PC-3 (cell line): Measurements from ENCODE around the gene SVBP. TPM values are rescaled to one million over a fixed set of nuclear protein-coding genes. Genes with fewer than 3 reads are reported as not detected.

Source experiments
- ATAC-seq: fragments of 200-7000 bp; cut with Tn5 transposase; 2 replicates; pipeline ENCODE4 v1.9.1; 2020; ENCODE audit warnings: mild to moderate bottlenecking, moderate library complexity
- BruUV-seq: library from RNA; stranded (reverse); fragments of 400-500 nt; replicated peaks from 2 replicates; lab custom pipeline; 2021; lab: Mats Ljungman, UMichigan
- CTCF ChIA-PET: fragments of 300-600 bp; sonication (Branson Sonifier 250); formaldehyde crosslinking; loops from one replicate; lab custom pipeline; 2022; ENCODE audit warnings: antibody characterized with exemption; lab: Charles Lee
- POLR2A ChIA-PET: fragments of 300-600 bp; sonication (Branson Sonifier 250); formaldehyde crosslinking; loops from one replicate; lab custom pipeline; 2022; ENCODE audit warnings: antibody characterized with exemption; ENCODE audit not compliant: unreplicated experiment; lab: Charles Lee
- DNase-seq: peaks from one replicate; pipeline ENCODE4 v3.0.0-alpha.2; 2015
- H2AFZ ChIP-seq: fragments of 300-600 bp; sonication (generic); 2 replicates; pipeline ENCODE4 v1.6.0; 2016; ENCODE audit warnings: antibody characterized with exemption, low read length
- H3F3A ChIP-seq: fragments of 300-600 bp; sonication (generic); one replicate; pipeline ENCODE4 v1.6.0; 2017; ENCODE audit warnings: antibody characterized with exemption, low read length, control low read depth, mild to moderate bottlenecking; ENCODE audit not compliant: unreplicated experiment
- H3K27ac ChIP-seq: fragments of 300-600 bp; sonication (generic); 2 replicates; pipeline ENCODE4 v1.5.1; 2016; ENCODE audit warnings: mild to moderate bottlenecking, low read length
- H3K27me3 ChIP-seq: fragments of 300-600 bp; sonication (generic); 2 replicates; pipeline ENCODE4 v1.6.1; 2016; ENCODE audit warnings: low read length, mixed read lengths
- H3K36me3 ChIP-seq: fragments of 300-600 bp; sonication (generic); 2 replicates; pipeline ENCODE4 v1.6.1; 2016; ENCODE audit warnings: low read depth, mixed run types, low read length, mixed read lengths
- H3K4me1 ChIP-seq: fragments of 300-600 bp; sonication (generic); 2 replicates; pipeline ENCODE4 v1.5.1; 2016; ENCODE audit warnings: low read length; ENCODE audit not compliant: insufficient read depth
- H3K4me2 ChIP-seq: fragments of 300-600 bp; sonication (generic); 2 replicates; pipeline ENCODE4 v1.6.0; 2016; ENCODE audit warnings: low read length
- H3K4me3 ChIP-seq: fragments of 300-600 bp; sonication (generic); 2 replicates; pipeline ENCODE4 v1.5.1; 2016; ENCODE audit warnings: mild to moderate bottlenecking, low read length, mixed read lengths
- H3K79me2 ChIP-seq: fragments of 300-600 bp; sonication (generic); 2 replicates; pipeline ENCODE4 v1.6.1; 2017; ENCODE audit warnings: low read length, mixed read lengths
- H3K9ac ChIP-seq: fragments of 300-600 bp; sonication (generic); 2 replicates; pipeline ENCODE4 v1.6.0; 2016; ENCODE audit warnings: mild to moderate bottlenecking, low read length
- H3K9me2 ChIP-seq: fragments of 300-600 bp; sonication (generic); replicated peaks from 2 replicates; pipeline ENCODE4 v1.6.1; 2016; ENCODE audit warnings: mixed run types, low read length, mixed read lengths
- H3K9me3 ChIP-seq: fragments of 300-600 bp; sonication (generic); 2 replicates; pipeline ENCODE4 v1.6.1; 2016; ENCODE audit warnings: low read length, mixed read lengths
- H4K20me1 ChIP-seq: fragments of 300-600 bp; sonication (generic); 2 replicates; pipeline ENCODE4 v1.6.1; 2016; ENCODE audit warnings: low read length, mixed read lengths
- CTCF ChIP-seq: fragments of 300-600 bp; sonication (generic); conservative IDR thresholded peaks from 2 replicates; pipeline ENCODE4 v1.5.1; 2017; ENCODE audit warnings: antibody characterized with exemption, low read depth, mild to moderate bottlenecking, low read length
- EZH2 ChIP-seq: fragments of 300-600 bp; sonication (generic); IDR thresholded peaks from one replicate; pipeline ENCODE4 v1.6.1; 2017; ENCODE audit warnings: antibody characterized with exemption, mild to moderate bottlenecking, low read length; ENCODE audit not compliant: unreplicated experiment
- EZH2phosphoT487 ChIP-seq: fragments of 300-600 bp; sonication (generic); IDR thresholded peaks from 2 replicates; pipeline ENCODE4 v1.6.1; 2018; ENCODE audit warnings: mild to moderate bottlenecking, antibody characterized with exemption, low read length, borderline replicate concordance
- intact Hi-C: fragments of 100-400 bp; cut with micrococcal nuclease; formaldehyde crosslinking; loops from 2 replicates; pipeline ENCODE4 v1.9.0; 2023
- total RNA-seq: library from RNA; depleted of rRNA; stranded (reverse); fragments of >200 nt; gene quantifications from 2 replicates; pipeline ENCODE4 v1.2.3, GENCODE V29; 2014

SVBP gene
- total RNA-seq, 1 experiment from 2014 or later = 39.7 TPM

- peaks cover 17% of the 10 kb centered on the region for H3K79me2 ChIP-seq
- H3K9me2 ChIP-seq = no peaks in the 10 kb centered on the region
- CTCF ChIA-PET = no interaction called here
- ATAC-seq (no peak), DNase-seq (no peak)
- no TSS peak for BruUV-seq
- TF ChIP-seq EZH2phosphoT487 (no peak), EZH2 (no peak), CTCF (no peak)
- H3K27me3 ChIP-seq = no peaks in the 10 kb centered on the region
- H3K4me1 ChIP-seq = peaks cover 31% of the 10 kb centered on the region
- no peak overlapping the region for H3K4me3 ChIP-seq
- H3K4me2 ChIP-seq = no peak overlapping the region
- peaks cover 6% of the 10 kb centered on the region; the same call in 1 of the 2 replicates for H3K36me3 ChIP-seq
- H3K9me3 ChIP-seq = no peaks in the 10 kb centered on the region
- intact Hi-C loops = no loop called here
- no peaks in the 10 kb centered on the region for H3F3A ChIP-seq
- H2AFZ ChIP-seq = no peak overlapping the region
- POLR2A ChIA-PET = no interaction called here
- H3K27ac ChIP-seq = no peak overlapping the region
- H4K20me1 ChIP-seq = no peaks in the 10 kb centered on the region
- no peak overlapping the region for H3K9ac ChIP-seq
Observed at GRCh38 chr1:42851420-42851819, 34.2 kb upstream of the SVBP start.

DNA sequence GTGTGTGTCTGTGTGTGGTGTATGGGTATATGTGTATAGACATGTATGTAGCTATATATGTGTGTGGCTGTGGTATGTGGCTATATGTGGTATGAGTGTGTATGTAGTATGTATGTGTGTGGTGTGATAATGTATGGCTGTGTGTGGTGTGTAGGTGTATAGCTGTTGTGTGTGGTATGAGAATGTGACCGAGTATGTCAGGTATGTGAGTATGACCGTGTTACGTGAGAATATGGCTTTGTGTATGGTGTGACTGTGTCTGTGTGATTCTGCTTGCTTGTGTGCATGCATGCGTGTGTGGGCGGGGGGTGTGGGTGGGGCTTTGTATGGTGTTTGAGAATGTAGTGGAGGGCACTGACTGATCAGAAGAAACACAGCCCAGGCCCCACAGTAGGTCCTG lies 32.7 kb upstream of the SVBP start:
- ChIA-PET CTCF (no interaction called here), POLR2A (no interaction called here)
- H3K9ac ChIP-seq = no peak overlapping the region
- H3K4me3 ChIP-seq = no peak overlapping the region
- ATAC-seq (no peak), DNase-seq (no peak)
- no peak overlapping the region for H2AFZ ChIP-seq
- peaks cover 6% of the 10 kb centered on the region; the same call in 1 of the 2 replicates for H3K36me3 ChIP-seq
- no peak overlapping the region for H3K27ac ChIP-seq
- intact Hi-C loops = no loop called here
- H3K9me3 ChIP-seq = no peaks in the 10 kb centered on the region
- H4K20me1 ChIP-seq = no peaks in the 10 kb centered on the region
- H3F3A ChIP-seq = no peaks in the 10 kb centered on the region
- BruUV-seq = no TSS peak
- no peak for TF ChIP-seq EZH2
- no peak for TF ChIP-seq CTCF
- TF ChIP-seq EZH2phosphoT487 = no peak
- H3K79me2 ChIP-seq = peaks cover 17% of the 10 kb centered on the region
- no peak overlapping the region for H3K4me2 ChIP-seq
- no peaks in the 10 kb centered on the region for H3K9me2 ChIP-seq
- H3K4me1 ChIP-seq = peaks cover 37% of the 10 kb centered on the region
- no peaks in the 10 kb centered on the region for H3K27me3 ChIP-seq

DNA sequence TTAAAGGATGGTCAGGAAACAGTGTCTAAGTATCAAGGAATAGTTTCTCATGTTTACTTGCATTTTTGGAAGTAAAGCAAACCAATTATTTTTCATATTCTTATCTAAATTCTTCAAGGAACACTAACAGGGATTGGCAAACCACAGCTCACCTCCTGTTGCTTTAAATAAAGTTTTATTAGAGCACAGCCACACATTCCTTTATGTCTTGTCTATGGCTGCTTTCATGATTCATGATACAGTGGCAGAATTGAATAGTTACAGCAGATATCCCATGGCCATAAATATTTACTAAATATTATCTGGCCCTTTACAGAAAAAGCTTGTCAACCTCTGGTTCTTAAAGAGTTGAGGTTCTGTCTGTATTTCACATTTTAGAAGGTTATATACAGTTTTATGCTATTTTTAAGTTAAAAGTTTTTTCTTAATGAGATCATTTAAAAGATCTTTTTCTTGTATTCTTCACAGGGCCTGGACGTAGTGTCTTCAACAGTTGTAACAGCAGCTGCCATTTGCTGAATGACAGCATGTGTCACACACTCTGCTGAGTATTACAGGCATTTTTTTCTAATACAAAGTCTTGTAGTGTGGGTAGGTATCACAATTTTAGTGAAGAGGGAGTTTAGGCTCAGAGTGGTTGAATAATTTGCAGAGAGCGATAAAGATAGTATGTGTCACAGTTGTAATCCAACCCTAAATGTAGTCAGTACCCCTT lies 31.8 kb upstream of the SVBP start:
- Histone ChIP-seq H3K9ac (no peak overlapping the region), H2AFZ (no peak overlapping the region), H3K27me3 (no peaks in the 10 kb centered on the region), H3K36me3 (peaks cover 6% of the 10 kb centered on the region; the same call in 1 of the 2 replicates), H3K4me3 (no peak overlapping the region), H3K9me2 (no peaks in the 10 kb centered on the region), H3K9me3 (no peaks in the 10 kb centered on the region), H3K27ac (no peak overlapping the region), H3K79me2 (peaks cover 17% of the 10 kb centered on the region), H3F3A (no peaks in the 10 kb centered on the region), H3K4me2 (0 out of 2 replicates have a peak overlapping the region, but pooled peaks have one; percentile 89), H4K20me1 (no peaks in the 10 kb centered on the region), H3K4me1 (peaks cover 36% of the 10 kb centered on the region)
- TF ChIP-seq EZH2phosphoT487 (no peak), EZH2 (no peak), CTCF (no peak)
- ChIA-PET CTCF (no interaction called here), POLR2A (no interaction called here)
- DNase-seq = peak; percentile 19
- intact Hi-C loops = no loop called here
- no peak for ATAC-seq
- BruUV-seq = no TSS peak
